Esophagus muscularis mucosa (tissue), 3 donors: ENCODE data around the gene CIZ1.

Experiments
- CTCF ChIP-seq, 3 experiments: fragments of 200-600 bp in 2 of 3; fragments of 450-650 bp in 1 of 3; sonication (generic) in 2 of 3; IDR thresholded peaks; one replicate each; pipeline ENCODE4 v1.5.1; 2017 to 2019; ENCODE audit warnings: antibody characterized with exemption in 3 of 3, mild to moderate bottlenecking in 2 of 3, moderate library complexity in 1 of 3
- POLR2A ChIP-seq: fragments of 450-650 bp; IDR thresholded peaks from one replicate; pipeline ENCODE4 v1.6.1; 2017; ENCODE audit warnings: antibody characterized with exemption, moderate library complexity, mild to moderate bottlenecking, low read depth
- POLR2AphosphoS5 ChIP-seq, 2 donors: sonication (generic); formaldehyde crosslinking; IDR thresholded peaks; one replicate each; pipeline ENCODE4 v1.6.1; 2017; ENCODE audit warnings: antibody characterized with exemption in 2 of 2

GRCh38 chr9:128218172-128218517, 26.8 kb upstream of the CIZ1 start:
- TF ChIP-seq POLR2A (no peak), CTCF (IDR thresholded peaks at IDR 0.05) (no peak), POLR2AphosphoS5 (IDR thresholded peaks at IDR 0.05) (no peak)
